GM19023 (cell line): ENCODE data around the gene ARHGAP24.

ENCODE experiments used
- ATAC-seq: cut with Tn5 transposase; IDR thresholded peaks from one replicate; pipeline ENCODE4 v1.9.1; 2021; ENCODE audit warnings: mild to moderate bottlenecking, moderate library complexity; ENCODE audit not compliant: unreplicated experiment

Gene ARHGAP24

DNA sequence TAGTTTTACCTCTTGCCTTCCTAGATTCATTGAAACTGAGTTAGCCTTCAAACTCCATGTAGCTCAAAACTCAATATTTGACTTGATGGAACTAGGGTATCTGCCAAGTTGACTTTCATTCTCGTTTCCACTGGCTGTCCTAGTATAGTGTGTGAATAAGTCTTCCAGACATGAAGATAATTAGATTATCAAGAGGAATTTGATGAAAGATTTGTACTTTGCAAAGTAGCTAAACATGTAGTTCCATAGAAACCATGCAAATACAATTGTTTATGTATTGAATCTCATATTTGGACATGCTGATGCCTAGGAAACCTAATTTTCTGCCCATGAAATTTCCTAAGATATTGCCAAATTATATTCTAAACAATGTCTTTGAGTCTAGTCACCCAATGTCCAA, 297.5 kb downstream of the ARHGAP24 start:
- no peak for ATAC-seq

GRCh38 chr4:85773372-85773771, 298.4 kb downstream of the ARHGAP24 start:
- no peak for ATAC-seq

DNA sequence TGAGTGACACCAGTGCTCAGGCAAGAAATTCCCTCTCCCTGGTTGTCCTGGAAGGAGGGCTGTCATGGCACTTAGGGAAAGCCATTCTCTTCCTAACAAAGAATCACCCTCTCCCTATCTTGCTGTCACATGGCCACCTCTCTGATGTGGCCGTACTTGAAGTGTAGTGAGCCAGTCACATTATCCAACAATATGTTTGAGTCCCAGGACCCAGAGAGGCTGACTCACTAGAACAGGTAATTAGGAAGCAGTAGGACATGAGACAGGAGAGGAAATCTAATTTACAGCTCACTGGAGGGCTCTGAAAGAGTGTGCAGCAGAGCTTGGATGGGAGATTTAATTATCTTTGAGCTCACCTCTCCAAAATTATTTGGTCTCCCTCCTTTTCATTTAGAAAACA, 299.1 kb downstream of the ARHGAP24 start:
- no peak for ATAC-seq

DNA sequence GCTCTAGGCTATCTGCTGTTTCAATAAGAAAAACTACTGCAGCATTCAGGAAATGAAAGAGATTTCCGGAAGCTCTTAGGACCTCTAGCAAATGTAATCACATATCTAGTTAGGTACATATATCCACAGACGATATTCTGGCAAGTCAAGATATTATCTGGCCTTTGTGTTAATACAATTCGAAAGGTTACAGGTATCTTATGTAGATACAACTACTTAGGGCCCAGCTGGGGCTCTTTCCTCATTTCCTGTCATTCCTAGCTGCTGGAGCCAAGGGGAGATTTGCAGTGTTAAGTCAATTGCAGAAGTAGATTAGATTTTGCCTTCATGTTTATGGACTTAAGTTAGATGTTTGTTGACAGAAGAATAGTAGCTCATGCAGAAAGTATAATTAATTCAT, 299.5 kb downstream of the ARHGAP24 start:
- no peak for ATAC-seq

DNA sequence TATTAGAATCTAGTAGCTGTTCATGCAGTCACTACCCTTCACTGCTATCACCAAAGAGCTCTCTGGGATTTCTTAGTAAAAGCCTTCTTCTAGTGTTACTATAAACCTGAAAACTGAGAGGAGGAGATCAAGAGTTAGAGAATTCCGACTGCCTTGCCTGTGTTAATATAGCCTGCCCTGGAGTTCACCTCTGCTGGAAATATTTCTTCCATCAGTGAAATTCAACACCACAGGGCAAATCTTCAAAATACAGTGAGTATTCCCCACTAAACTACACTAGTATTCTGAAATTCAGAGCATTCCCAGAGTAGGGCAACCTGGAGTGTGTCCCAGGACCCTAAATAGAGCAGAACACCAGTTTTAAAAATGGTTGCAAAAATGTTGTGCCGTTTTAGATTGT, 301.1 kb downstream of the ARHGAP24 start:
- no peak for ATAC-seq

- ATAC-seq, result no peak
Measured at GRCh38 chr4:85776579-85776978, 301.6 kb downstream of the ARHGAP24 start.

GRCh38 chr4:85777908-85778631, 303.1 kb downstream of the ARHGAP24 start:
- ATAC-seq, result peak; percentile 90

GRCh38 chr4:85778632-85779131, 303.7 kb downstream of the ARHGAP24 start:
- peak; percentile 82 for ATAC-seq

DNA sequence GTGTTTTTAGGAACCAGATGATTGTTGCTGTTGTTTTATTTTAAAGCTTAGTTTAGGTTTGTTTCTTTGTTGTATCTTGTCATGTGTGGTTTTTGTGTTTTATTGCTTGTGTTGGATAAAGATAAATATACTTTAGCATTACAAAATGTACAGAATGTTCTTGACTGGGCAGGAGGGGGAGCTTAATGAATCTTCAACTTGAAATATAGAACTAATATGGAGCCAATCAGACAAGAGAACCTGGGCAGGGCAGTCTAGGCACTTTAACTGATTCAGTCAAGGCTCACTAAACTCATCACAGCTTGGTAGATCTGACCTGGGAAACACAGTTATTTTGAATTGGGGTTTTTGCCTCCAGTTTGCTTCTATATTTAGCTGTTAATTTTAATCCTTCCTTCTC, 304.2 kb downstream of the ARHGAP24 start:
- peak; percentile 18 for ATAC-seq

- ATAC-seq, result no peak
Measured at GRCh38 chr4:85780664-85781063, 305.7 kb downstream of the ARHGAP24 start.

DNA sequence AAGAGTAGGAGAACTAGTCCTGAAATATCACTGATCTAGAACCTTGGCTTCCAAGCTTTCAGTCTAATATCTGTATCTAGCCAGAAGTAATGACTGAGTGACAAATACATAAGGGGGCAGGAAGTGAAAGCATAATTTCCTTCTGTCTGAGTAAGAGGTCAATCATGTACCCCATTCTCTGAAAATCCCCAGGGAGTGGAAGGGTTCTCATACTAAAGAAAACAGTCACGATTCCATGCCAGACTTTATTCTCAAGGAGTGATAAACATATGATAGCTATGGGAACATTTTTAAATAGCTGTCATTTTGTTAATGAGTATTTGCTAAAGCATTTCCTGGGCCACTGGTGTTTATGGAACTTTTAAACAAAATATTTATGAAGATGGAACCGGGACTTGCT, 308.5 kb downstream of the ARHGAP24 start:
- no peak for ATAC-seq

- no peak for ATAC-seq
Measured at GRCh38 chr4:85783900-85784299, 308.9 kb downstream of the ARHGAP24 start.

DNA sequence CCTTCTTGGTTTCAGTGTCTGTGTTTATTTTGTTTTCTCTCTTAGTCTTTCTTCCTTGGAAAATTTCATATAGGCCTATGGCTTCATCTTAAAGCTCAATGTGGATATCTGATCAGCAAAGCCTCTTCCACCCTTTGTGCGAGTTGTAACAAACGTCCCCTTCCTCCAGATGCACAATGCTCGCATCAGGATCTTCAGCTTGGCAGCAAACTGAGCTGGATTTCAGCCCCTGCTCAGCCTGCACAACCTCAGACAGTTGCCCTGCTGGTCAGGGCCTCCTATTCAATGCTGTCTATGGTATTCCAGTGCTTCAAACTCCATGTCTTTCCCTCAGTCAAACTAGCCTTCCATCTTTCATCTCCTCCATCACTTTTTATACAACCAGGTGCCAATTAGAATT, 309.4 kb downstream of the ARHGAP24 start:
- ATAC-seq, result no peak

DNA sequence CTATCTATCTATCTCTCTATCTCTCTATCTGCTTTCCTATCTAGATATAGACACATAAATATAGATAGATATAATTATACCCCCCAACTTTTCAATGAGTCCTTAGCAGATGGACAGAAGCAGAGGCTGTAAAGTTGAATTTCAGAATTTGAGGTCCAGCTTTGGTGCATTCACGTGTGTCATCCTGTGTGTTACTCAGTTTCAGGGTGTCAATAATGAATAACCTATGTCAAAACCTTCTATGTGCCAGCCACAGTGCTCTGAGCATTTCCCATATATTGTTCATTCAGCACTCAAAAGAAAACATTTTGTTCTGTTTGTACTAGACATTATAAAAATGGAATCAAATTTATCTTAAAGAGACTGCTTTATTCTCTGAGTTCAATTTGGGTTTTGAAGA, 310.0 kb downstream of the ARHGAP24 start:
- no peak for ATAC-seq

DNA sequence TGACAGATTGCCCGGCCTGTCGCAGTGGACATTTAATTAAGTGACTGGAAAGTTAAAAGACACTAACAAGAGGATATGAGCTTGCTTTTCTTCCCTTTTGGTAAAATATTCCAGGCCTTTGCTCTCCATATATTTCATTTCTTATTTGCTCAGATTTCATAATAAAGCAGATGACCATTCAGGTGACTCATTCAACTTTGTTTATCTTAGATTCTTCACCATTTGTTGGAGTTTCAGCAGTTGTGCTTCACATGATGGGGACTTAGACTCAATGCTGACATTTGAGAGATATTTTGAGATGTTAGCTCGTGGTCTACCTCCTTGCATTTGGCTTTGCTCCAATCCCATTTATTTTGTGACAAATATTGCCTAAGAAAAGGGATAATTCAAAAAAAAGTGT, 312.2 kb downstream of the ARHGAP24 start:
- ATAC-seq, result no peak

DNA sequence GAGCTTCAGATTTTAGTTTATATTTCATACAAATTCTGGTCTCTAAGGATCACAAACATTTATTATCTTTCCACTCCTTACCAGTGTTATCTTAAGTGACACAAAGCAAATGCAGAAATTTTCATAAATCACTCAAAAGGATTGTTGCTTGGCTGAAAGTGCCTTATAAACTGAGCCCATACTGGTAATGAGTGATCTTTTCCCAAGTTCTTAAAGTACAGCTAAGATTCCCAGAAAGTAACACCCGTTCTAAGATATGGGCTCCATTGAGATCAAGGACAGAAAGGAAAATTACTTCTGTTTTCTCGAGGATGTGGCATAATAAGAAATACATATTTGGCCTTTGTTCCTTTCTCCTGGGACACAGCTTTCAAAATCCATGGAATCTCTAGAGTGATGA, 313.7 kb downstream of the ARHGAP24 start:
- ATAC-seq, result no peak

GRCh38 chr4:85789241-85789640, 314.3 kb downstream of the ARHGAP24 start:
- no peak for ATAC-seq

DNA sequence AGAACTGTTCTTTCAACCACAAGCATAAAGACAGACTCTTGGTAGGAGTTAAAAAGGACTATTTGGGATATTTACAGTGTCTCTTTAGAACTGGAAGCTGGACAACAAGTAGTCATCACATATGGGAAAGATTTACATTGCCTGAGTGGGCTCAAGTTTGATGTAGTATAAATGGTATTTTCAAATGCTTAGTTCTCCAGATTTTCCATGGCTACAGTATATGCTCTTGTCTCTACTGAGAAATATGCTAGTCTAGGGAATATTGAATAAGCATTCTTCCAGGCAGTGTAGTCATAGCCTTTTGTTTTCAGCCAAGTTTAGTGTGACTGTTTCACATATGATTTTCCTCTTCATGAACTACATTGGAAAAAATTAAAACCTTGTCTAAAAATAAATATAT, 315.6 kb downstream of the ARHGAP24 start:
- ATAC-seq, result no peak

- ATAC-seq, result no peak
Measured at GRCh38 chr4:85792376-85793232, 317.7 kb downstream of the ARHGAP24 start.

- no peak for ATAC-seq
Measured at GRCh38 chr4:85793233-85793585, 318.3 kb downstream of the ARHGAP24 start.

GRCh38 chr4:85798012-85798770, 323.2 kb downstream of the ARHGAP24 start:
- ATAC-seq, result no peak
